Measurements from ENCODE around the gene FCHSD2. TPM values are rescaled to one million over a fixed set of nuclear protein-coding genes. Genes with fewer than 3 reads are reported as not detected.

The FCHSD2 gene
- polyA plus RNA-seq, 1 donor (not counting 4 experiments of a cell fraction or from before 2014, with no cell fraction given): 14.2 TPM

DNA sequence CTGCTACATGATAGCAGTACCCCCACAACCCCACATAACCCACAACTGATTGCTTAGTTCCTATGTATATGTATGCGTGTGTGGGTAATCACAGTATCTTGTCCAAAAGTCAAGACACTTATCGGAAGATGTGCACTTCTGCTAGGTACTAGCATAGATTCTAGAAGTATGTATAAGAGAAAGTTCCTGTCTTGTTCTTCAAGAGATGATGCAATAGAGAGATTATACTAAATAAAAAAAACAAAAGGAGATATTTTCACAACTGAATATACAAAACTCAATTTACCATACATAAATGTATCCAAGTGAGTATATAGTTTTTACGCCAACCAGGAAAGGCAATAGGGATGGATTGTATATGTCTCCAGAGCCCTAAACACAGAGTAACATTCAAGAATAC lies 112.0 kb downstream of the FCHSD2 start:
- no peaks in the 10 kb centered on the region for H3K79me2 ChIP-seq (ENCODE audit: control insufficient read depth, insufficient read depth, low read length)
- no peak overlapping the region for H3K4me3 ChIP-seq (ENCODE audit: control insufficient read depth in 2 of 3, extremely low read depth in 1 of 3, insufficient read depth in 2 of 3, low read depth in 1 of 3, low read length in 3 of 3)
- H3K9me3 ChIP-seq (ENCODE audit: control insufficient read depth, low read depth, low read length): no peaks in the 10 kb centered on the region
- no peaks in the 10 kb centered on the region for H3K9me1 ChIP-seq (ENCODE audit: control insufficient read depth, extremely low read depth, insufficient read depth, low read length)
- H3K9ac ChIP-seq (ENCODE audit: control insufficient read depth, extremely low read depth, insufficient read depth, low read length): no peak overlapping the region
- H3K4me2 ChIP-seq (ENCODE audit: control insufficient read depth, extremely low read depth, insufficient read depth, low read depth, low read length): no peak overlapping the region
- DNase-seq (ENCODE audit: low read depth, low spot score) (no peak), FAIRE-seq (no peak)
- H2AFZ ChIP-seq (ENCODE audit: control insufficient read depth, low read length): no peak overlapping the region
- H3K36me3 ChIP-seq (ENCODE audit: control insufficient read depth in 2 of 2, extremely low read depth in 1 of 2, insufficient read depth in 2 of 2, low read length in 2 of 2): no peaks in the 10 kb centered on the region
- no peaks in the 10 kb centered on the region for H3K27me3 ChIP-seq (ENCODE audit: control insufficient read depth, extremely low read depth, insufficient read depth, low read length)
- no peaks in the 10 kb centered on the region for H3K4me1 ChIP-seq (ENCODE audit: control insufficient read depth, extremely low read depth, insufficient read depth, low read length)
- H3K27ac ChIP-seq (ENCODE audit: control insufficient read depth, insufficient read depth, low read length): no peak overlapping the region
- dilution Hi-C loops (cut with MboI; ENCODE audit: extremely low pct_ligation_motif_present, low sequenced_read_pairs): no loop called here
- no peaks in the 10 kb centered on the region for H4K20me1 ChIP-seq (ENCODE audit: control insufficient read depth, extremely low read depth, insufficient read depth, low read length)
- no peak for TF ChIP-seq EZH2 (IDR thresholded peaks at IDR 0.05; ENCODE audit: low read length)
- TF ChIP-seq, protein P1, sequence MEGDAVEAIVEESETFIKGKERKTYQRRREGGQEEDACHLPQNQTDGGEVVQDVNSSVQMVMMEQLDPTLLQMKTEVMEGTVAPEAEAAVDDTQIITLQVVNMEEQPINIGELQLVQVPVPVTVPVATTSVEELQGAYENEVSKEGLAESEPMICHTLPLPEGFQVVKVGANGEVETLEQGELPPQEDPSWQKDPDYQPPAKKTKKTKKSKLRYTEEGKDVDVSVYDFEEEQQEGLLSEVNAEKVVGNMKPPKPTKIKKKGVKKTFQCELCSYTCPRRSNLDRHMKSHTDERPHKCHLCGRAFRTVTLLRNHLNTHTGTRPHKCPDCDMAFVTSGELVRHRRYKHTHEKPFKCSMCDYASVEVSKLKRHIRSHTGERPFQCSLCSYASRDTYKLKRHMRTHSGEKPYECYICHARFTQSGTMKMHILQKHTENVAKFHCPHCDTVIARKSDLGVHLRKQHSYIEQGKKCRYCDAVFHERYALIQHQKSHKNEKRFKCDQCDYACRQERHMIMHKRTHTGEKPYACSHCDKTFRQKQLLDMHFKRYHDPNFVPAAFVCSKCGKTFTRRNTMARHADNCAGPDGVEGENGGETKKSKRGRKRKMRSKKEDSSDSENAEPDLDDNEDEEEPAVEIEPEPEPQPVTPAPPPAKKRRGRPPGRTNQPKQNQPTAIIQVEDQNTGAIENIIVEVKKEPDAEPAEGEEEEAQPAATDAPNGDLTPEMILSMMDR (optimal IDR thresholded peaks at IDR 0.05 in 1 of 3, IDR thresholded peaks at IDR 0.05 in 1 of 3, conservative IDR thresholded peaks at IDR 0.05 in 1 of 3; ENCODE audit: extremely low read depth in 1 of 3, insufficient read depth in 2 of 3, low read length in 3 of 3): no peak

DNA sequence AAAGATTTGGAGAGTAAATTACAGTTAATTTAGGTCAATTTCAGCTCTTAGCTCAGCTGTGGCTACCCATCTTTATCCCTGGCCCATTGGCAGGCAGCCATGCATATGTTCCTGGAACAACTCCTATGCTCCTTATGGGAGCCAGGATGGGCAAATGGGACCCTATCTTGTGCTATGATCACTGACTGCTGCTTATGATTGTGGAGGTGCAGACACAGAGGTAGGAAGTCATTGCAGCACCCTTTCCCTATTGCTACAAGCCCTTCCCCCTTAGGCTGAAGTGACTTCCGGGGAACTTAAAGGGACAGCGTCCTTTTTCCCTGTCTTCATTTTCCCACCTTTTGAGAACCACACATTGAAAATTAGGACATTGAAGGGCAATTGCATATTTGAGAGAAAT lies 112.7 kb downstream of the FCHSD2 start:
- Histone ChIP-seq H2AFZ (ENCODE audit: control insufficient read depth, low read length) (no peak overlapping the region), H3K9me3 (ENCODE audit: control insufficient read depth, low read depth, low read length) (no peaks in the 10 kb centered on the region), H3K27me3 (ENCODE audit: control insufficient read depth, extremely low read depth, insufficient read depth, low read length) (no peaks in the 10 kb centered on the region), H3K9ac (ENCODE audit: control insufficient read depth, extremely low read depth, insufficient read depth, low read length) (no peak overlapping the region), H3K27ac (ENCODE audit: control insufficient read depth, insufficient read depth, low read length) (no peak overlapping the region), H3K79me2 (ENCODE audit: control insufficient read depth, insufficient read depth, low read length) (no peaks in the 10 kb centered on the region), H3K9me1 (ENCODE audit: control insufficient read depth, extremely low read depth, insufficient read depth, low read length) (no peaks in the 10 kb centered on the region), H3K4me2 (ENCODE audit: control insufficient read depth, extremely low read depth, insufficient read depth, low read depth, low read length) (no peak overlapping the region), H3K4me3 (ENCODE audit: control insufficient read depth in 2 of 3, extremely low read depth in 1 of 3, insufficient read depth in 2 of 3, low read depth in 1 of 3, low read length in 3 of 3) (no peak overlapping the region), H3K36me3 (ENCODE audit: control insufficient read depth in 2 of 2, extremely low read depth in 1 of 2, insufficient read depth in 2 of 2, low read length in 2 of 2) (no peaks in the 10 kb centered on the region), H4K20me1 (ENCODE audit: control insufficient read depth, extremely low read depth, insufficient read depth, low read length) (no peaks in the 10 kb centered on the region), H3K4me1 (ENCODE audit: control insufficient read depth, extremely low read depth, insufficient read depth, low read length) (no peaks in the 10 kb centered on the region)
- DNase-seq (ENCODE audit: low read depth, low spot score) (no peak), FAIRE-seq (no peak)
- dilution Hi-C loops (cut with MboI; ENCODE audit: extremely low pct_ligation_motif_present, low sequenced_read_pairs): no loop called here
- TF ChIP-seq, protein P1 (optimal IDR thresholded peaks at IDR 0.05 in 1 of 3, IDR thresholded peaks at IDR 0.05 in 1 of 3, conservative IDR thresholded peaks at IDR 0.05 in 1 of 3; ENCODE audit: extremely low read depth in 1 of 3, insufficient read depth in 2 of 3, low read length in 3 of 3): no peak
- no peak for TF ChIP-seq EZH2 (IDR thresholded peaks at IDR 0.05; ENCODE audit: low read length)
